HT1080 (cell line): ENCODE measurements around the gene GPBP1L1. TPM values are rescaled to one million over a fixed set of nuclear protein-coding genes. Genes with fewer than 3 reads are reported as not detected.
"Not testable (repeated sequence)": the region's sequence is repeated elsewhere in the genome, so short reads cannot be mapped to it uniquely, and the experiment has no call there.

Experiments used
- DNase-seq: peaks from one replicate; pipeline ENCODE4 v3.0.0-alpha.2; 2015; ENCODE audit warnings: low read depth
- total RNA-seq: library from RNA; depleted of rRNA; stranded (reverse); fragments of >200 nt; shearing (Covaris generic); gene quantifications from 2 replicates; pipeline ENCODE4 v1.2.3, GENCODE V29; 2014

The GPBP1L1 gene
- total RNA-seq, 1 experiment from 2014 or later = 92.7 TPM

- no peak for DNase-seq
Observed at GRCh38 chr1:45684402-45684801, 1.9 kb downstream of the GPBP1L1 start.

- DNase-seq = no peak
Observed at GRCh38 chr1:45682942-45683341, 3.4 kb downstream of the GPBP1L1 start.

GRCh38 chr1:45679123-45679522, 7.2 kb downstream of the GPBP1L1 start:
- peak; percentile 55 for DNase-seq

- no peak for DNase-seq
Observed at GRCh38 chr1:45678489-45678888, 7.8 kb downstream of the GPBP1L1 start.

GRCh38 chr1:45677751-45678245, 8.5 kb downstream of the GPBP1L1 start:
- DNase-seq = no peak

GRCh38 chr1:45676553-45676952, 9.8 kb downstream of the GPBP1L1 start:
- not testable (repeated sequence) for DNase-seq

- DNase-seq = no peak
Observed at GRCh38 chr1:45674478-45674877, 11.9 kb downstream of the GPBP1L1 start.

- DNase-seq = no peak
Observed at GRCh38 chr1:45673956-45674355, 12.4 kb downstream of the GPBP1L1 start.

- no peak for DNase-seq
Observed at GRCh38 chr1:45669859-45670655, 16.3 kb downstream of the GPBP1L1 start.

- DNase-seq = no peak
Observed at GRCh38 chr1:45669379-45669778, 17.0 kb downstream of the GPBP1L1 start.

- DNase-seq = no peak
Observed at GRCh38 chr1:45668526-45668925, 17.8 kb downstream of the GPBP1L1 start.

GRCh38 chr1:45667321-45668111, 18.8 kb downstream of the GPBP1L1 start:
- no peak for DNase-seq

- DNase-seq = no peak
Observed at GRCh38 chr1:45666836-45667235, 19.5 kb downstream of the GPBP1L1 start.

- DNase-seq = no peak
Observed at GRCh38 chr1:45660336-45660735, 26.0 kb downstream of the GPBP1L1 start.

GRCh38 chr1:45659222-45659621, 27.1 kb downstream of the GPBP1L1 start:
- DNase-seq = no peak

- DNase-seq = no peak
Observed at GRCh38 chr1:45658171-45658570, 28.2 kb downstream of the GPBP1L1 start.

- DNase-seq = no peak
Observed at GRCh38 chr1:45656573-45657226, 29.6 kb downstream of the GPBP1L1 start.

GRCh38 chr1:45654540-45655280, 31.6 kb downstream of the GPBP1L1 start:
- no peak for DNase-seq

GRCh38 chr1:45647248-45648021, 38.9 kb downstream of the GPBP1L1 start:
- no peak for DNase-seq

- no peak for DNase-seq
Observed at GRCh38 chr1:45644661-45645060, 41.7 kb downstream of the GPBP1L1 start.
